ENCODE data around the gene EOGT. TPM values are rescaled to one million over a fixed set of nuclear protein-coding genes. Genes with fewer than 3 reads are reported as not detected.

The EOGT gene
- 23.0 and 26.0 TPM in 2 replicates for total RNA-seq

DNA sequence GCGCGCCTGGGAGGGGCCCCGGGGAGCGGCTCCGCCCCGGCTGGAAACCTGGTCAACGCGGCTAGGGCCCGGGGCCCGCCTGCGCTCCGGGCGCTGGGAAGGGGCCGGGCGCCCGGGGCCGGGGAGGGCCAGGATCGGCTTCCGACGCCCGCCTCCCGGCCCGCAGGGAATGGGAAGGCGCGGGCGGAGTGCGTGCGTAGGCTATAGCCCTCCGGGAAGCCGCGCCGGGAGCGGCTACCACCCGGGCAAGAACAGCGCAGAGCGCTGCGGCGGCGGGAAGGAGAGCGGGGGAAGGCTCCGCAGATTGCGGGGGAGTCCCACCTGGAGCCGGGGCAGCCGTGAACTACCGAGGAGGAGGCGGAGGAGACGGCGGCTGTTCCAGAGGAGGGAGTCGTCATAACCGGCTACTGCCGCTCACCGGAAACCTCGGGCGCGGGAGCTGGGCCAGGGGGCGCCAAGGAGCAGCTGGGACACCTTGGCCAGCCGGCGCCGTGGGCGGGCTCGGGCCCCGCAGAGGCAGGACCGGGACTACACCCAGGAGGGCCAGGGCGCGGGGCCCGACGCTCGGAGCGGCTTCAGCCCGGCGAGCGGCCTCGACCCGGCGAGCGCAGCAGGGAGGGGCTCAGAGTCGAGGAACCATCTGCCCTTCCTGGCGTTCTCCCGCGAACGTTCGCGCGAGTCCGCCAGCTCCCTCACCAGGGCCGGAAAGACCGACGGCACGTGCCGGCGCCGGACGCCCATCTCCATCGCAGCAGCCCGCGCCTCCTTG lies at the start of gene EOGT:
Gene EOGT (minus strand): TSS at position 432 of the 769 bp plus-strand sequence. CDS start 3,838 bp downstream, outside the sequence.

DNA sequence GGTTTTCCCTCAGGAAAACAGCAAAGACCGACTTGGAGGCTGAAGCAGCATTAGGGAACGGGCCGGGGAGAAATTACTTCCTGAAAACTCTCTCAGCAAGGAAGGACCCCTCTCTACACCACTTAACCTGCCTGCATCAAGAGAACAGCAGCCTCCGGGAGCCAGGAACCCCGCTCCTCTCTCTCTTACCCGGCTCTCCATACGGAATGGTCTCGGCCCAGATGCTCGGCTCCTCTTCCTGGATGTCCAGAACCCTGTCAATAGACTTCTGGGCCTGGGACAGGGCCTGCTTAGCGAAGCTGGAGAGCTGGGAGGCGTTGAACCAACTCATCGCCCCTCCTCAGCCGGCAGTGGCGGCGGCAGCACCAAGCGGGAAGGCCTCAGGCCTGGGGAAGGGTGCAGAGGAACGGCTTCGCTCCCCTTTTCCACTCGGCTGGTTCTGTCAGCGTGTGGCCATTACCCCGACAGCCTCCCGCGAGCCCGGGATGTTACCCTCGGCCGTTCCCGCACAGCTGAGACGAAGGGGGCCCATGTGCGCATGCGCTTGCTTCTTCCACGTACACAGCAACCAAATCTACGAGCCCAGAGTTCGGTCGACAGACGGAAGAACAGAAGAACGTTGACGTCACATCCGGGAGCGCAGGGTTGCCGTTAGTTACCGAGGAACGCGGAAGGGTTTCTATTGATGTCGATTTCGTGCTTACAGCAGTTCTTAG lies 38.4 kb upstream of the EOGT start, which contains the start of gene TMF1:
Gene TMF1 (minus strand): TSS at position 578 of the 716 bp plus-strand sequence. CDS start 247 bp downstream, at position 331.

Other genes with a start within 250 kb of the EOGT start
- gene TAFA4, start 81.1 kb downstream of the EOGT start, total RNA-seq: not detected in 2 replicates
- gene TMF1, start 38.6 kb upstream of the EOGT start, total RNA-seq: 34.5 and 42.8 TPM in 2 replicates
- gene UBA3, start 66.7 kb upstream of the EOGT start, total RNA-seq: 82.3 and 100 TPM in 2 replicates
- gene ARL6IP5, start 71.3 kb upstream of the EOGT start, total RNA-seq: 115 and 121 TPM in 2 replicates
- gene LMOD3, start 108.9 kb upstream of the EOGT start, total RNA-seq: under 0.01 TPM in 1 of 2 replicates, not detected in the other